GM19023 (cell line): ENCODE measurements around the gene AWAT2.

Source experiments
- ATAC-seq: cut with Tn5 transposase; IDR thresholded peaks from one replicate; pipeline ENCODE4 v1.9.1; 2021; ENCODE audit warnings: mild to moderate bottlenecking, moderate library complexity; ENCODE audit not compliant: unreplicated experiment

The AWAT2 gene

GRCh38 chrX:70049925-70050324 lies at the start of gene AWAT2:
Gene AWAT2 (minus strand): TSS chrX:70049938. CDS start chrX:70049932, 6 bp downstream.
- no peak for ATAC-seq

GRCh38 chrX:70096052-70096451 lies 46.3 kb upstream of the AWAT2 start:
- ATAC-seq, result no peak

GRCh38 chrX:70092247-70092646 lies 42.5 kb upstream of the AWAT2 start:
- ATAC-seq, result no peak

- no peak for ATAC-seq
Measured at GRCh38 chrX:70089604-70090297, 40.0 kb upstream of the AWAT2 start.

GRCh38 chrX:70088751-70089150 lies 39.0 kb upstream of the AWAT2 start:
- no peak for ATAC-seq

GRCh38 chrX:70087857-70088630 lies 38.3 kb upstream of the AWAT2 start:
- ATAC-seq, result no peak

- no peak for ATAC-seq
Measured at GRCh38 chrX:70084592-70085240, 35.0 kb upstream of the AWAT2 start.

- no peak for ATAC-seq
Measured at GRCh38 chrX:70082723-70083122, 33.0 kb upstream of the AWAT2 start.

- ATAC-seq, result no peak
Measured at GRCh38 chrX:70079870-70080269, 30.1 kb upstream of the AWAT2 start.

GRCh38 chrX:70079297-70079696 lies 29.6 kb upstream of the AWAT2 start:
- ATAC-seq, result no peak

GRCh38 chrX:70066646-70067045 lies 16.9 kb upstream of the AWAT2 start:
- ATAC-seq, result no peak

- ATAC-seq, result no peak
Measured at GRCh38 chrX:70062961-70063550, 13.3 kb upstream of the AWAT2 start.

GRCh38 chrX:70062076-70062475 lies 12.3 kb upstream of the AWAT2 start, which contains the start of gene OTUD6A:
Gene OTUD6A (plus strand): TSS chrX:70062457. CDS start chrX:70062525, 68 bp downstream.
- ATAC-seq, result no peak

- ATAC-seq, result no peak
Measured at GRCh38 chrX:70054391-70054790, 4.7 kb upstream of the AWAT2 start.

GRCh38 chrX:70052895-70053615 lies 3.3 kb upstream of the AWAT2 start:
- no peak for ATAC-seq

- no peak for ATAC-seq
Measured at GRCh38 chrX:70049406-70049805, 332 bp downstream of the AWAT2 start.

GRCh38 chrX:70046978-70047377 lies 2.8 kb downstream of the AWAT2 start:
- ATAC-seq, result no peak

GRCh38 chrX:70044541-70045245 lies 5.0 kb downstream of the AWAT2 start:
- no peak for ATAC-seq

- ATAC-seq, result no peak
Measured at GRCh38 chrX:70043685-70044084, 6.1 kb downstream of the AWAT2 start.
